ENCODE results near the gene PHACTR1.

The PHACTR1 gene

DNA sequence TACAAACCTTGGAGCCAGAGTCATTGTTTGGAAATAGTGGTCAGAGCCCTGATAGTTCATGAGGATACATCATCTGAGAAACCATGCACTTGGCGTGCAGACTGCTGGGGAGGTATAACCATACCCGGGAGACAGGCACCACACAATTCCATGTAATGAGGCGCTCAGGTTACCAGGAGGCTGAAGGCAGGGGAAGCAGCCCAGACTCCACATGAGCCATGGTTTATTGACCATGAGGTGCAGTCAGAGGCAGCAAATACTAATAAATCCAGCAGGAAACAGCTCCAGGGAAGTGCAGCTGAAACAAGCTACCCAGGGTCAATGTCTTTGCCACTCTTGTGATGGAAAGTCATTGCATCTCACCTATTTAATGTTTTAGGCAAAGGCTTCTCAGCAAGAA lies 455.7 kb downstream of the PHACTR1 start:
- no peak for DNase-seq

DNA sequence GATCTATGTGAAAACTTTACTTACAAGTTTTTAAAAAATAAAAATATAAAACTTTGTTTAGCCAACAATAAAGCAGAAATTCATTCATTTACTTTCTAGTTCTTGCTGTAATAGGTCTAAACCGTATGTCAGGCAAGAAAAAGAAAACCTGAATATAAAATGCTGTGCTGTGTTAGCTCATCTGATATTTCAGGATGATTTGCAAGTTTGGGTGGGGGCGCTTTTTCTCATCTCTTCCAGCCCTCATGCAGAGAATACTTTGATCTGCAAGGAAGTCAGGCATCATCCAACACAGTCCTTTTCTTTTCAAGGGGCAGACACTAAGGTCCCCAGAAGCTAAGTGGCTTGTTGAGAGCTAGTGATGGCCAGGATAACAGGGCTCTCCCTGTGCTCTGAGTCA lies 458.5 kb downstream of the PHACTR1 start:
- DNase-seq = no peak

DNA sequence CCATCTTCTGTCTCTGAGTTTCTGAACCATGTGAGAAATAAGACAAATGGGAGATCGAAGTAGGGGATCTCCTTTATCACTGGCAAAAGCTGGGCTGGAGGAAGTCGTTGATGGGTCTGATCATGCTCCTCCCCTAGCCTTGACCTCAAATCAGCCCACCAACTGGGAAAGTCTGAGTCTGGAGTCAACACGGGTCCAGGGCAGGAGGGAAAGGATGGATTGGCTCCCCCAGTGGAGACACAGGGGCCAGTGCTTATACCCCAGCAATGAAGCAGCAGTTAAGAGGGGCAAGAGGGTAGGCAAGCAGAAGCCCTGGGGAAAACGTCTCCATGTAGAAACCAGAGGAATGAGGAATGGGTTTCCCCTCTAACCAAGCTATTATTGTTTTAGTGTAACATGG lies 459.2 kb downstream of the PHACTR1 start:
- DNase-seq = no peak

DNA sequence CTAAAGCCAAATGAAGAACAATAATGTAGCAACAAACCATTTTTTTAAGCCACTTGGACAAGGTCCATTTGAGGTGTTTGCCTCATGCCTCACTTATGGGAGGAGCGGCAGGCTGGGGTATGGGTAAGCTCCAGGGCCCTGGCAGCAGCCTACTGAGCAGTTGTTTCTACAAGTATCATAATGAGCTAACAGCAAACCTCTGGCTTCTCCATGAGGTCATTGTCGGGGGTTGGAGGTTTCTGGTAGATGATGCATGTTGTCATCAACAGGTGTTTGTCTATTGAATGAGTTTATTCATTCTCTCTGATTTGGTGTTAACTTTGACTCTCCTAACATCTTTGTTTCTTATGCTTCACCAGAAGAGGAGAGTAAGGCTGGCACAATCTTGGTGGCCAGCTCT lies 461.1 kb downstream of the PHACTR1 start:
- DNase-seq = no peak

DNA sequence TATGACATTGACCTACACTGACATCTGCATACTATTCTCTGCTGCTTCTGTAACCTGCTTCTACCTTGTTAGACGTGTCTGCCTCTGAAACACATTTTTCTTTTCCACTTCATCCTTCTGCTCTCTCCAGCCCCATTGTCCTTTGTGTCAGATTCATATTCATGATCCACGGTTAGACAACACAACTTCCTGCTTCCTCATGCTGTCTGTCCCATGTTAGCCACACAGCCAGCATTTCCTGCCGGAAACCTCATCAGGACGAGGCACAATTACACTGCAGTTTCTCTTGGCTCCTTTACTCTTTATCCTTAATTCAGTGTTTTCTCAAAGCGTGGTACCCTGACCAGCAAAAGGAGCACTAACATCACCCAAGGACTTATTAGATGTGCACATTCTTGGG lies 461.5 kb downstream of the PHACTR1 start:
- peak; percentile 55 for DNase-seq

DNA sequence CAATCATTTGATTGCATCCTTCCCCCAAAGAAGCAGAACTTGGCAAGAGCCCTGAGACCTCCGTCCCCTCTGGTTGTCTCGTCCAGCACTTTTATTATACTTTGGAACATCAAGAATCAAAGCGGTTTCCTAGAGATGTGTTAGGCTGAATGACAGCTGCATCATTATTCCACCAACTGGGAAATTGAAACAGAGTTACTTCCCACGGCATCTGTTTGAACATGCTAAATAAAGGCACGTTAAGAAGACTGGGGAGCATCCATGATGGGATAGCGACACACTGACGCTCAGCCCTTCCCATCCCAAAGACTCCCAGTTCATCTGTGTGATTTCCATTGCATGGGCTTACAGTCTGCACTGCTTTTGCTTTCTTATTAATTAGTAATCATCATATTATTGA lies 464.0 kb downstream of the PHACTR1 start:
- DNase-seq = no peak

DNA sequence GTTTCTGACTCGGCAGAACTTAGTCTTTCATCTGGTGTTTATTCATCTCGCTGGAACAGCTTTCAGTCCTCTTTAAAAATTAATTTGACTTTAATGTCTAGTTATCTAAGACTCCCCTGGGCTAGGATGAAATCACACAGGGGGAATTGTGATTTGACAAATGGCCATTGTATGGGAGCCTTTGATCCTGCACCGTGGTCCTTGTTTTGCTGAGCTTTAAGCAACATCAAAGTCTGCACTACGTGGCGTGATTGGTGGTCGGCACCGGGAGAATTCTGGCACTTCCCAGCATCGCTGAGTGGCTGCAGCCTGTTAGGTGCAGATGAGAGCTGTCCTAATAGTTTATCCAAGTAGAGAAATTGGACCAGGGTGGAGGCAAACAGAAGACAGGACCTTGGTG lies 464.8 kb downstream of the PHACTR1 start:
- no peak for DNase-seq

DNA sequence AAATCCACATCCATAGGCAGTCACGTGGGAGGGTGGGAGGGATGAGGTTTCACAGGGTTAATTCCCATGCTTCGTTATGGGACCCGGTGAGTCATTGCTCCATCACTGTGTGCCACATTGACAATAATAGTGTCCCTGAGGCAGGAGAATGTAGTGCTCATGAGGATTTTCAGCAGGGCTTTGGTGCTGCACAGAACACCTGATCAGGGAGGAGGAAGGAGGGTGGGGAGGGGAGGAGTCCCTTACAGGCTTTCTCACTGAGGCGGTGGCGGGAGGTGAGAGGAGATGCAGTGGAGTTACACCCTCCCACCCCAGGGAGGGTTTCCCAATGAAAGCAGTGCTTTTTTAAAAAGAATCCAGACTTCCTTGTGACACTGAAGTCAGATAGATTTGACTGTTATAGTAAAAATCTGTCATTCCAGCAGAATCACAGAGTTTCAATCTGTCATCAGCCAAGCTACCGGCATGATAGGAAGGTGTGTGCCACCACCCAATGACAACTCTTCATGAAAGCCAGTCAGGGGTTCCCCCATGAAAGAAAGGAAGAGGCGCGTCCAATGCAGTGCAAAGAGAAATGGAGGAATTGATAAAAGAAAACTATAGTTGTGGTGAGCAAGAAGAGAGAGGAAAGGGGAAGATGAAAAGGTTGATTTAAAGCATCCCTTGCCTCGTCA lies 467.0 kb downstream of the PHACTR1 start:
- DNase-seq = no peak

DNA sequence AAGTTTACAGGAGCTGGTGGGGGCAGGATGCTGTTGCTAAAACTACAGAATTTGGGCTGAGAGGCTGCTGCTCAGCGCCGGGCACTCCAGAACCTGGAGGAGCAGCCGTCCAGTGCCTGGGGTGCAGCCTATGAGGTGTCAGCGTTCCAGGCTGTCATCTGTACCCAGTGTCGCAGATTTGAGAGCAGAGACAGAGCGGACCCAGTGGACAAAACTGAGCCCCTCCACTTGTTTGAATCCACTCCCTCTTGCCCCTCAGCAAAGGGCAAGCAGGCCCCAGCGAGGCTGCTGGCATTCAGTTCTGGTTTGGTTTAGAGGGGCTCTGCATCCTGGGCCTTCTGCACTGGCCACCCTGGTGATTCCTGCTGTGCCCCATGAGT lies 467.5 kb downstream of the PHACTR1 start:
- no peak for DNase-seq

DNA sequence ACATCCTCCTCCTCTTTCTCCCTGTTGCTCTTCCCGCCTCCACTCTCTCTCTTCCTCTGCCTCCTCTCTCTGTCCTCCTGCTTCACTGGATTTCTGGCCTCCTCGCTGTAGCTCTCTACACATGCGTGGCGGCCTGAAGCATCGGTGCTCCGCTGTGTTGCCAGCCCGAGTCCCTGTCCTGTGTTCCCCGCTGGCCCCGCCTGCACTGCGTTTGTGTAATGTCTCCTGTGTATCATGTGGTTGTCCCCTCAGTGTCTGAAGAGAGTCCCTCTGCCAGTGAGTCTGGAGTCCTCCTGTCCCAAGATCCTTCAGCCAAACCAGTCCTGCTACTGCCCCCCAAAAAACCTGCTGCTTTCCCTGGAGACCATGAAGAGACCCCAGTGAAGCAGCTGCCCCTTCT lies 468.0 kb downstream of the PHACTR1 start:
- DNase-seq = no peak

DNA sequence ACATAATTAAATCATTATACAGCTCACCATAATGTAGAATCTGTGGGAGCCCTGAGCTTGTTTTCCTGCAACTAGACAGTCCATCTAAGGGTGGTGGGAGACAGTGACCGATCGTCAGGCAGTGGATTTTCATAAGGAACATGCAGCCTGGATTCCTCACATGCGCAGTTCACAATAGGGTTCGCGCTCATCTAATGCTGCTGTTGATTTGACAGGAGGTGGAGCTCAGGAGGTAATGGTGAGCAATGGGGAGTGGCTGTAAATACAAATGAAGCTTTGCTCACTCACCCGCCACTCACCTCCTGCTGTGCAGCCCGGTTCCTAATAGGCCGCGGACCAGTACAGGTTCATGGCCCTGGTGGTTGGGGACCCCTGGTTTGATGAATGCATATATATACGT lies 470.3 kb downstream of the PHACTR1 start:
- no peak for DNase-seq

DNA sequence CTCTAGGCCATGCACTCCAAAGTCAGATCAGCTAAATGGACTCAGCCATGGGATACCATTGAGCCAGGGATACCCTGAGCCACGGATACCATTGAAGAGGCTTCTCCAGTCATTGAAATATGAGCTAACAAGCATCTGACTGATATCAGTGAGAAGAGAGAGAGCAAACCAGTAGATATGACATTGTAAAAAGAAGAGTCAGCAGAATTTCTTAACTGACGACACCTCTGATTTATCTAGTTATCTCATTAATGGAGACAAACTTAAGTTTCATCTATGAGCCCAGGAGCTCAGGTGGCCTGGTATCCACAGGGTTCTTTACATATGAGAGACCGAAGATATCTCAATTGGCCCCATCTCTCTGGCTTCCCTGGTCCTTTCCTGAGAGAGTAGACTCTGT lies 471.1 kb downstream of the PHACTR1 start:
- no peak for DNase-seq

DNA sequence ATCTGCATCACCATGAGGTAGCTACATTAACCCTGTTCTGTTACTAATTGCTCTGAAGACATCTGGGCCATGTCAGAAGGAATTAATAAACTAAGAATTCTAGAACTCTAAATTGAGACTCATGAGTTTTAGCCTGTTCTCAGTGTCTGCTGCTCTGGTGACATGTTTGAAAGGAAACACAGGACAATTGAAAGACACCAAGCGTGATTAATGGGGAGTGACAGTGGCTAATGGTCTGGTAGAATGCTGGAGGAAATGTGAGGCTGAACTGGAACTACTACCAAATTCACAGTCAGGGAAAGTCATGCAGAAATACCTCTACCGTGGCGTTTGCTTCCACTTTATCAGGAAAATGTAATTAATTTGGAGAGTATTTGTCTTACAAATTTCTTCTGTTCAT lies 471.7 kb downstream of the PHACTR1 start:
- no peak for DNase-seq

DNA sequence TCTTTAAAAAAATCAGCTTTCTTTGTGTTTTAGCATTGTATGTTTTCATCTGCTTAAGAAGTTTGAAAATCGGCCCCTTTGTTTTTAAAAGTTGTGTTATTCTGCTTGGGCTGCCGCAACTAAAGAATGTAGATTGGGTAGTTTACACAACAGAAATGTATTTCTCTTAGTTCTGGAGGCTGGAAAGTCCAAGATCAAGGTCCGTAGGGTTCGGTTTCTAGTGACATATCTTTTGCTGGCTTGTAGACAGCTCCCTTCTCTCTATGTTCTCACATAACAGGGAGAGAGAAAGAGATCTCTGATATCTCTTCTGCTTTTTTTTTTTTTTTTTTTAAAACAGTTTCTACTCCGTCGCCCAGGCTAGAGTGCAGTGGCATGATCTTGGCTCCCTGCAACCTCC lies 473.1 kb downstream of the PHACTR1 start:
- no peak for DNase-seq

DNA sequence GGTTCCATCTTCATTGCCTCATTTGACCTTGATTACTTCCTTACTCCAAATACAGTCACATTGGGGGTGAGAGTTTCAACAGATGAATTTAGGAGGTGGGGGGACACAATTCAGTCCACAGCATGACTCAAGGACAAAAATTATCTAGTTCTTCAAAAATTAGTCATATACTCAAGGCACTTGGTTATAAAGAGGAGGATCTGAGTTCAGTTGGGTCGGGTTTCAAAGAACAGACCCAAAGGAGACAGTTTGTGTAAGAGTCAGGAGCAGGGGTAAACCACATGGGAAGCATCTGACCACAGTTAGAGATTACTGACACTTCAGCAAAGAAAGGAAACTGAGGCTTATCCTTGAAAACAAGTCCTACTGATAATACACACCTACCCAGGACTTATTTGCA lies 473.8 kb downstream of the PHACTR1 start:
- DNase-seq = no peak

DNA sequence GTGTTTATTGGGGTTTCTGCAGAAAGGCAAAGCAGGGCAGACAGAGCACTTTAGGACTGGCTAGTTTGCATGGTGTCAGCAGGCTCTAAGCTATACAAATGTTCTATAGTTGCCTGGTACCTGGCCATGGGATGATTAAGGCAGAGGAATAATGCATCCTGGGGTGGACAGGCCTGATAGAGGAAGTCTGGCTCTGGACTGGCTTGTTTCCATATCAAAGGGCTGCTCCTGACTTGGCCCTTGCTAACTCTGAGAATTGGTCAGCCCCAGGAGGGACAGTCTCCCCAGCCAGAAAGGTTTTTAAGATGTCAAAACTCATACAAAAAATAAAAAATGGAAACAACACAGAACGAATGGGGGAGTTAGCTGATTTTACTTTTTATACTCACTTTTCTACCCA lies 474.9 kb downstream of the PHACTR1 start:
- no peak for DNase-seq

DNA sequence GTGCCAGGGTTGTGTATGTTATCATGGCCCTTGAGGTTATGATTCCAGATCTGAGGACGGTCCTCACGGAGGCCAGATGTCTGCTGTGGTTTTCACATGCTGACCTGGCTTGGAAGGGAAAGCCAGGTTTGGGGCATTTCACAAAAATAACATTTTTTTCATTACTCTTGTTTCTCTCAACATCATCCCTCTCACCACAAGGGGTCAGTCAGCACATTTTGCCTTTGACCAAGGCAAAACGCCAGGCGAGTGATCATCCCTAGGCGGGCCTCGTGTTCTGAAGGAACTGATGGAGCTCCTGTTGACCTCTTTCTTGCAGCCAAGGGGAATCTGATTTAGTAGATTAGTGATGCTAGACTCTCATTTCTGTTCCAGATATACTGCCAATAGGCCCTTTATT lies 478.3 kb downstream of the PHACTR1 start:
- DNase-seq = no peak

DNA sequence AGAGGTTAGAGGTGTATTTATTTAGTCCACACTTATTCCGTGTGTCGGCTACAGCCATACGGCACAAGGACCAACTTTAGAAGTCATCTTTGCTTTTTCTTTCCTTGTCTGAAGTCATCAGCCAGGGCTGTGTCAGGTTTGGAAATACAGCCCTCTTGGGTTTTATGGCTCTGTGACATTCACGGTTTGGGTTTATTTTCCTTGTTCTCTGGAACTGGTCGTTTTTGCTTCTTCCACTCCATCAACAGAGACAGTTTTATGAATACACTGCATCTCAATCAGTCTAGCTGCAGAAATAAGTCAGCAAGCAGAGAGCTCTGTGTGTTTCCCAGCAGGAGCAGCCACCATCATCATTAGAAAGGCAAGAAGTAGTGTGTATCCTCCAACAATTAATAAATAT lies 479.2 kb downstream of the PHACTR1 start:
- no peak for DNase-seq

DNA sequence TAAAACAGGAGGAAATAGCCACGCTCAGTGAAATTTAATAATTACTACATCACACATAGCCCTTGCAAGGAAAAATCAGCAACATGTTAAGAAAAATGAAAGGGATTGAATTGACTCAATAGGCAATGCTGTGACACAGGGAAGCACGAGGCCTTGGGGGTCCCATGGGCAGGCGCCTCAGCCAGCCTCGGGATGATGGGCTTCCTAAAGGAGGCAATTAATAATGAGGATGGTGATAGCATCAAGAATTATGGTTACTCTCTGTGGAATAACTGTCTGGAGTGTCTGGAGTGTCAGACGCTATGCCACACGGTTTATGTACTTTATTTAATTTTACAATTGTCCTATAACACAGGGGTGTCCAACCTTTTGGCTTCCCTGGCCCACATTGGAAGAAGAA lies 481.6 kb downstream of the PHACTR1 start:
- DNase-seq = no peak

DNA sequence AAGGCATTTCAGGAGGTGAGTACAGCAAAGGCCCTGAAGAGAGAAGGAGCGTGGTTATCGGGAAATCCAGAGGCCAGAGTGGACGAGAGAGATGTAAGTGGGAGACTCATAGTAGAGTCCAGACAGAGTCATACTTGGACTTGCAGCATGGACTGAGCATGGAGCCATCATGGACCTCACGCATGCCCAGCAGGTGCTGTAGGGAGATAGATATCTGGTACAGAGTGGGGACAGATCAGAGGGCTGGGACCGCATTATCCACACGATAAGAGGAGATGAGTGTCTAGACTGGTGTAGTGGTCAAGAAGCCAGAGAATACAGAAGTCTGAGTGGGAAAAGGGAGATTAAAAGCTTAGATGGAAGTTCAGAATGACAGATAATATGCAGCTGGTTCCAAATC lies 484.8 kb downstream of the PHACTR1 start:
- no peak for DNase-seq

DNA sequence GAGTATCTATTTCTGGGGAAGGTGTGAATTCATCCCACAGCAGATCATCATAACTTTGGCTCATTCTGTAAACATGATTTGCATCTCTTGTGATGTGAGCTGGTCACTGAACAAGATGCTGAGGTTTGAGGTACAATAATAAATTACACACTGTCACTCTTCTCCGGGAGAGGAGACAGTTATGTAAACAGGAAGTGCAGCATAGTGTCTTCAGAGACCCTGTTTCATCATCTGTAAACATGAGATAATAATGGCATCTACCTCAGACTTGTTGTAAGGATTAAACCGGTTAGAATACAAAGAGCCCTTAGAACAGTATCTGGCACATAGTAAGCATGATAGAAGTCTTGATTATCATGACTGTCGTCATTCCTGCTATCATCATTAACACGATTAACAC lies 486.6 kb downstream of the PHACTR1 start:
- DNase-seq = no peak

DNA sequence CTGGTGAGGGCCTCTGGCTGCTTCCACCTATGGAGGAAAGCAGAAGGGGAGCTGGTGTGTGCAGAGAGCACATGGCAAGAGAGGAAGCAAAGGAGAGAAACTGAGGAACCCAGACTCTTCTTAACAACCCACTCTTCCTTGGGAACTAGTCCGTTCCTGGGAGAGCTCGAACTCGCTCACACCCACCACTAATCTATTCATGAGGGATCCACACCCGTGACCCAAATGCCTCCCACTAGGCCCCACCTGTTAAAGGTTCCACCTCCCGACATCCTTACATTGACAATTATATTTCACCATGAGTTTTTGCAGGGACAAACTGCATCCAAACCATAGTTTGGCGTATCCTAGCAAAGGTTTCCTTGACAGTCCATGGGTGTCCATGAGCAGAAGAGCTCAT lies 488.5 kb downstream of the PHACTR1 start:
- DNase-seq = no peak

DNA sequence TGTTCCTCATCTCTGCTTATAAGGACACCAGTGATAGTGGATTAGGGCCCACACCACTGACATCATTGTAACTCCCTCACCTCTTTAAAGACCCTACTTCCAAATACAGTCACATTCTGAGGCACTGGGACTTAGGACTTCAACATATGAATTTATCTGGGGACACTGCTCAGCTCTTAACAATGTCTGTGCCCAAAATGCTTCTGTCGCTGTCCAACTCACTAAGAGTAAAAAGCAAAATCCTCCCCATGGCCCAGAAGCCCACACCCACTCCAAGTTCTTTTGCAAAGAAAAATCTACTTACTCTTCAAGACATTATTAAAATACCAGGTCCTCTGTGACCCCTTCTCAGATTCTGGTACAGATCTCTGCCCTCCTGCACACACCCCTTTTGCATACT lies 495.5 kb downstream of the PHACTR1 start:
- no peak for DNase-seq

DNA sequence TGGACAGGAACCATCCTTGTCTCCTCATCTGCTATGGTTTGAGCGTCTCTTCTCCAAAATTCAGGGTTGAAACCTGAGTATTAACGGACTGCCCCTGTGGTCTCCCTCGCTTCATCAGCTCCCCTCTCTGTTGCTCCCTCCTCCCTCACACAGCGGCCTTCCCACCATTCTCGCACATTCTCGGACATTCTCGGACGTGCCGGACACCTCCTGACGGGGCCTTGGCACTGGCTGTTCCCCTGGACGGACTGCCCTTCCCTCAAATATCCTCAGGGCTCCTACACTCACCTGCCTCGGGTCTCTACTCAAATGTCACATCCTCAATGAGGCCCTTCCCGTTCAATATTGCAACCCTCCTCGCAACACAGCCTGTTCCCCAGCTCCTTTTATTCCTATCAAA lies 496.0 kb downstream of the PHACTR1 start:
- DNase-seq = no peak

DNA sequence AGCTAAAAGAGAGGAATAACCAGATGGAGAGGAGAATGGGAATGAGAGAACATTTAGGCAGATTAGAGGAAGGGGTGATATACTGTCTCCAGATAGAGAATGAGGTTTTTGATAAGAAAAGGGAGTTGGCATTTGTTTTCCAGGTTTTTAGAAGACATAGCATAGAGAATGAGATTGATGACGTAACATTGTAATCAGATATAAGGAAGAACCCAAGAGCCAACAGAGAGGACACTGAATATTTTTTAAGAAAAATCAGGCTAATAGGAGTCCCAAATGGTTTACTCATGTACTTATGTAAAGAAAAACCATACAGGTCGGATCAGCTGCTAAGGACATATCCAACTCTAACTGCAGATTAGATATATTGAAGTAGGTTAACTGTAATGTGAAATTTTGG lies 498.8 kb downstream of the PHACTR1 start:
- no peak for DNase-seq
